ENCODE results near the gene PTCD1. TPM values are rescaled to one million over a fixed set of nuclear protein-coding genes. Genes with fewer than 3 reads are reported as not detected.
A peak's percentile ranks its signal among the peaks of the same experiment; 100 is the strongest.

The PTCD1 gene
- total RNA-seq, 4 donors from 2014 or later = 5.7 to 12.7 (median 6.6) TPM

- H3K4me1 ChIP-seq = peaks cover 9 to 55% (median 10%) of the 10 kb centered on the region in 3 donors
- no peaks in the 10 kb centered on the region for H3K9me3 ChIP-seq
- peak overlapping the region; percentile 73 to 98 (median 88) for H3K4me3 ChIP-seq
- TF ChIP-seq POLR2A (IDR thresholded peaks at IDR 0.05) = no peak
- no peak for TF ChIP-seq CTCF (IDR thresholded peaks at IDR 0.05)
- WGBS, 2 donors = 4 to 9% methylated on average over 7 of the region's 7 CpGs
- H3K27ac ChIP-seq = peak overlapping the region; percentile 83 to 93 (median 90)
- peaks cover 0 to 13% (median 0%) of the 10 kb centered on the region in 3 donors for H3K36me3 ChIP-seq
- H3K27me3 ChIP-seq = no peaks in the 10 kb centered on the region
- DNase-seq = no peak
- intact Hi-C loops (cut with DNase I) = no loop called here
Measured at GRCh38 chr7:99473315-99473596, 34.7 kb upstream of the PTCD1 start.

GRCh38 chr7:99472561-99473314, 34.1 kb upstream of the PTCD1 start, which contains the start of gene ZNF789:
TSS of gene ZNF789 (plus strand) at chr7:99472890. CDS start at chr7:99476457, 3,567 bp downstream.
- Histone ChIP-seq H3K9me3 (no peaks in the 10 kb centered on the region), H3K27me3 (no peaks in the 10 kb centered on the region), H3K4me1 (peaks cover 9 to 51% (median 10%) of the 10 kb centered on the region in 3 donors), H3K36me3 (peaks cover 0 to 8% (median 0%) of the 10 kb centered on the region in 3 donors), H3K27ac (peak within 1 kb of the TSS; percentile 83 to 93 (median 90)), H3K4me3 (peak within 1 kb of the TSS; percentile 73 to 98 (median 88))
- peak; percentile 94 for DNase-seq
- intact Hi-C loops (cut with DNase I) = no loop called here
- 0 to 2% methylated on average over 28 to 32 of the region's 56 CpGs for WGBS, 2 donors
- TF ChIP-seq POLR2A (IDR thresholded peaks at IDR 0.05) = peak in 3 of 4 donors; percentile 14 to 69 (median 22)
- TF ChIP-seq CTCF (IDR thresholded peaks at IDR 0.05) = peak in 1 of 6 experiments; percentile 19

- Histone ChIP-seq H3K4me1 (peaks cover 19 to 62% (median 20%) of the 10 kb centered on the region in 3 donors), H3K27me3 (no peaks in the 10 kb centered on the region), H3K27ac (peak overlapping the region in 3 of 4 donors; percentile 9 to 89 (median 18)), H3K9me3 (no peaks in the 10 kb centered on the region), H3K4me3 (peak overlapping the region in 2 of 4 donors; percentile 22 to 24), H3K36me3 (peaks cover 0 to under 1% (median 0%) of the 10 kb centered on the region in 3 donors)
- intact Hi-C loops (cut with DNase I) = no loop called here
- 37 to 51% methylated on average over 22 to 23 of the region's 23 CpGs for WGBS, 2 donors
- TF ChIP-seq CTCF (IDR thresholded peaks at IDR 0.05) (no peak), POLR2A (IDR thresholded peaks at IDR 0.05) (no peak)
- DNase-seq = no peak
Measured at GRCh38 chr7:99469381-99470065, 30.9 kb upstream of the PTCD1 start.

DNA sequence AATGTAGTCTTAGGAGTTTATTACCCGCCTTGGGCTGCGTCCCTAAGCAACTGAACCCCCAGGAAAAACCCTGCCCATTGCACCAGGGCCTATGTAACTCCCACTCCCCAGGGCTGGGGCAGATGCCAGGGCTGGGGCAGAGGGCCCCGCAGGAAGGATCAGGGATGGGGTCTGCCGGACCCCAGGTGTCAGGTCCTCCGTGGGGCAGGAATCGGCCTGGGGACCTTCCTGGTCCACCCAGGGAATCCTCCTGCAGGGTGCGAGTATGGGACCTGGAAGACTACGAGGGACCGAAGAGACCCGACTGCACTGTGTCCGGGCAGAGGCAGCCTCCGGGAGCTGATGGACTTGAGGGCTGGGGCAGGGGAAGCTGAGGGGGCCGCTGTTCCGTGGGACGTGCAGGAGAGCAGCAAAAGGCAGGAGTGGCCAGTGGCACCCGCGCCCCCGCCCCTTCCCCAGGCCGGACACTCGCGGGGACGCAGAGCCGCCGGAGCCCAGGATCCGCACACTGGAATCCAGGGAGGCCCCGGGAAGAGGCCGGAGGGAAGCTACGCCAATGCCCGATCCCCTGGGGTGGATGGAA, 29.8 kb upstream of the PTCD1 start:
- Histone ChIP-seq H3K4me1 (peaks cover 12 to 64% (median 20%) of the 10 kb centered on the region in 3 donors), H3K36me3 (peaks cover 0 to 12% (median 0%) of the 10 kb centered on the region in 3 donors), H3K9me3 (no peaks in the 10 kb centered on the region), H3K4me3 (no peak overlapping the region), H3K27me3 (no peaks in the 10 kb centered on the region), H3K27ac (no peak overlapping the region)
- DNase-seq = no peak
- WGBS, 2 donors = 83 to 96% methylated on average over 4 to 6 of the region's 29 CpGs
- TF ChIP-seq POLR2A (IDR thresholded peaks at IDR 0.05) (no peak), CTCF (IDR thresholded peaks at IDR 0.05) (no peak)
- intact Hi-C loops (cut with DNase I) = no loop called here

DNA sequence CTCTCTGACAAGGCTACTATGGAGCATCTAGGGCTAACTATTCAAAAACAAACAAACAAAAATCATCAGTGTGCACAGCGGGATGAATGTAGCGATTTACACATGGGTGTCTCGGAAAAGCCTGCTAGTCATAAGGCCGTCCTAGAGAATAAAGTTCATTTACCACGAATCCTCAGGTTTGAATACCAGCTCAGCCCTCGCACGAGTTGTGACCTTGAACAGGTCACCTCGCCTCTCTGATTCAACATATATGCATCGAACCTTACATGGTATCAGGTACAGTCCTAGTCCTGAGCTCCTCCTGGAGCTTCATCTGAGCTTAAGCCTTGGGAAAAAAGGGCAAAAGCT, 26.8 kb upstream of the PTCD1 start:
- intact Hi-C loops (cut with DNase I) = no loop called here
- H3K4me3 ChIP-seq = peak overlapping the region; percentile 81 to 91 (median 84)
- H3K27ac ChIP-seq = peak overlapping the region; percentile 89 to 92 (median 92)
- H3K4me1 ChIP-seq = peaks cover 10 to 69% (median 24%) of the 10 kb centered on the region in 3 donors
- 1% methylated on average over 9 of the region's 9 CpGs for WGBS, 2 donors
- DNase-seq = no peak
- H3K9me3 ChIP-seq = no peaks in the 10 kb centered on the region
- TF ChIP-seq CTCF (IDR thresholded peaks at IDR 0.05) = no peak
- TF ChIP-seq POLR2A (IDR thresholded peaks at IDR 0.05) = no peak
- H3K27me3 ChIP-seq = no peaks in the 10 kb centered on the region
- H3K36me3 ChIP-seq = peaks cover 0 to 36% (median 4%) of the 10 kb centered on the region in 3 donors
